Keratinocyte (primary cell): ENCODE measurements around the gene PTPRN2.

Experiments used
- CTCF ChIP-seq, 3 experiments: IDR thresholded peaks in 1 of 3; conservative IDR thresholded peaks in 1 of 3; optimal IDR thresholded peaks in 1 of 3; 2 replicates in 2 of 3; 3 replicates in 1 of 3; pipeline versions ENCODE3 to v1.5.1; 2011; ENCODE audit warnings: low read length in 3 of 3, mild to moderate bottlenecking in 3 of 3, moderate library complexity in 2 of 3, control low read depth in 1 of 3, inconsistent platforms in 1 of 3; ENCODE audit not compliant: insufficient read depth in 2 of 3; ENCODE audit errors: extremely low read depth in 1 of 3
- EZH2 ChIP-seq: IDR thresholded peaks from one replicate; pipeline ENCODE4 v1.6.1; 2012; ENCODE audit warnings: inconsistent platforms, mild to moderate bottlenecking, low read length, moderate library complexity

- TF ChIP-seq CTCF (optimal IDR thresholded peaks at IDR 0.05 in 1 of 3, IDR thresholded peaks at IDR 0.05 in 1 of 3, conservative IDR thresholded peaks at IDR 0.05 in 1 of 3; ENCODE audit: extremely low read depth in 1 of 3, insufficient read depth in 2 of 3, low read length in 3 of 3) (no peak), EZH2 (no peak)
Measured at GRCh38 chr7:158328376-158329013, 259.1 kb downstream of the PTPRN2 start.
